Measurements from ENCODE around the gene ANKRD50. TPM values are rescaled to one million over a fixed set of nuclear protein-coding genes. Genes with fewer than 3 reads are reported as not detected.
A peak's percentile ranks its signal among the peaks of the same experiment; 100 is the strongest.

The ANKRD50 gene, protein sequence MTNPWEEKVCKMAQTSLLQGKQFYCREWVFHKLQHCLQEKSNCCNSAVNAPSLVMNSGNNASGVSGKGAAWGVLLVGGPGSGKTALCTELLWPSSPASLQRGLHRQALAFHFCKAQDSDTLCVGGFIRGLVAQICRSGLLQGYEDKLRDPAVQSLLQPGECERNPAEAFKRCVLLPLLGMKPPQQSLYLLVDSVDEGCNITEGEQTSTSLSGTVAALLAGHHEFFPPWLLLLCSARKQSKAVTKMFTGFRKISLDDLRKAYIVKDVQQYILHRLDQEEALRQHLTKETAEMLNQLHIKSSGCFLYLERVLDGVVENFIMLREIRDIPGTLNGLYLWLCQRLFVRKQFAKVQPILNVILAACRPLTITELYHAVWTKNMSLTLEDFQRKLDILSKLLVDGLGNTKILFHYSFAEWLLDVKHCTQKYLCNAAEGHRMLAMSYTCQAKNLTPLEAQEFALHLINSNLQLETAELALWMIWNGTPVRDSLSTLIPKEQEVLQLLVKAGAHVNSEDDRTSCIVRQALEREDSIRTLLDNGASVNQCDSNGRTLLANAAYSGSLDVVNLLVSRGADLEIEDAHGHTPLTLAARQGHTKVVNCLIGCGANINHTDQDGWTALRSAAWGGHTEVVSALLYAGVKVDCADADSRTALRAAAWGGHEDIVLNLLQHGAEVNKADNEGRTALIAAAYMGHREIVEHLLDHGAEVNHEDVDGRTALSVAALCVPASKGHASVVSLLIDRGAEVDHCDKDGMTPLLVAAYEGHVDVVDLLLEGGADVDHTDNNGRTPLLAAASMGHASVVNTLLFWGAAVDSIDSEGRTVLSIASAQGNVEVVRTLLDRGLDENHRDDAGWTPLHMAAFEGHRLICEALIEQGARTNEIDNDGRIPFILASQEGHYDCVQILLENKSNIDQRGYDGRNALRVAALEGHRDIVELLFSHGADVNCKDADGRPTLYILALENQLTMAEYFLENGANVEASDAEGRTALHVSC (N-terminal part only)
- total RNA-seq (2014; rRNA removed; shearing (Covaris generic)): 9.8 and 11.8 TPM in 2 replicates
- polyA plus RNA-seq (2015; cell fraction: cytosol; rRNA removed): 5.1 and 7.7 TPM in 2 replicates
- 13.0 and 14.4 TPM in 2 replicates for polyA plus RNA-seq (2015; cell fraction: nucleus; rRNA removed)

DNA sequence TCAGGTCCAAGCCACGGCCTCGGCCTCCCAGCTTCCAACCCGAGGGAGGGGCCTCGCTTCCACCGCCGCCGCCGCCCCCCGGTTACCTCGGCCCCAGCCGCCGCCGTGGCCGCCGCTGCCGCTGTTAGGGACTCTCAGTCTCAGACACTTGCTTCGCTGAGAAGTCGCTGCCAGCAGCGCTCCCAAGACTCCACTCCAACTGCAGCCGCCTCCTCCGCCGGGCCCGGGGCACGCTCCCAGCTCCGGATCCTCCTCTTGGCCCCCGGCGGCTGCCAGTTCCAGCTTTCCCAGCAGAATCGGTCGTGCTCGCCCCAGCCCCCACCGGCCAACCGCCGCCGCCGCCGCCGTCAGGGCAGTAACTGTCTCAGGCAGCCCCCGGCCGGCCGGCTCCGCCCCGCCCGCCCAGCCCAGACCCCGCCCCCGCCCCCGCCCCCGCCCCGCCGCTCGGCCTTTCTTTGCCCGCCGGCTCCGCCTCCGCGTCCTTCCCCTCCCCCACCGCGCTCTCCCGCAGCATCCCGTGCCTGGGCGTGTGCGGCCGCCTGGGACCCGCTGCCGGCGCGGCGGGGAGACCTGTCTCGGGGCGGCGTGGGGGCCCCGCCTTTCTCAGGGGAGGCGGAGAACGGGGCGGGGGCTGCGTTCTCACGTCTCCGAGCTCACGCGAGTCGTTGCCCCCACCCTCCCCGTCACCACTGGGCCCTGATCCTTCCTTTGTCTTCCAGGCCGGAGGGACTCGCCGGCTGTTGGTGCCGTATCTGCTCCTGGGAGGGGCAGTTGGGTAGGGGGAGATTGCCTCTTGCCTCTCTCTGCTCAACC is at the start of gene ANKRD50:
TSS of gene ANKRD50 (minus strand) at position 361 of the 813 bp plus-strand sequence. CDS start 2,221 bp downstream, outside the sequence.
- peak; percentile 90 for DNase-seq (ENCODE audit: low read depth)

DNA sequence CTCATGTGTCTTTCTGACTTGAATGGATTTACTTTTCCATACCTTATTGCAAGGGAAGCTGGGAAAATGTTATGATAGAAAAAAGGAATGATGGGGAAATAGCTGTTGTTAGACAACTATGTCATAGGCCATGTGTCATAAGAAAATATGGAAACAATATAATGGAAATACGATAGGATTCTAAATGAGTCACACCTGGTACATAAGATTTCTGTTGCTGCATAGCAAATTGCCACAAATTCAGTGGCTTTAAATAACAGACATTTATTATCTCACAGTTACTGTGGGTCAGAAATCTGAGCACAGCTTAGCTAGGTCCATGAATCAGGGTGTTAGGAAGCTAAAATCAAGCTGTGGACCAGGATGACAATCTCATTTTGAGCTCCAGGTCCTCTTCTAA is 44.6 kb upstream of the ANKRD50 start:
- DNase-seq (ENCODE audit: low read depth): peak; percentile 25

DNA sequence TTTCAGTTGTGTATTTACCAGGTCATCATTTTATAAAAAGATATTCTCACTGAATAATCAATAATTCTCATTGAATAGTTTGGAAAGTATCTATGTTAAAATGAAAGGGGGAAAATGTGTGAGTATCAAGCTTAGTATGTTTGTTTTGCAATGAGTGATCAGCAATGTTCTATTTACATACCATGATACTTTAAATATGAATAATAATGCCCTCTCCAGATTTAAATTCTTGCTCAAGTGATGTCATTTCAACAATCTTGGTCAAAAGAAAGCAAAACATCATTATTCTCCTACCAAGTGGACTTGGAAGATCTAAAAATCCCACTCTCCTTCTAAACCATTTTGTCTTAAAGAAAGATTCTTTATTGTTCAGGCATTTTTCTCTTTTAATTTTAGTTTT is 42.1 kb upstream of the ANKRD50 start:
- no peak for DNase-seq (ENCODE audit: low read depth)

DNA sequence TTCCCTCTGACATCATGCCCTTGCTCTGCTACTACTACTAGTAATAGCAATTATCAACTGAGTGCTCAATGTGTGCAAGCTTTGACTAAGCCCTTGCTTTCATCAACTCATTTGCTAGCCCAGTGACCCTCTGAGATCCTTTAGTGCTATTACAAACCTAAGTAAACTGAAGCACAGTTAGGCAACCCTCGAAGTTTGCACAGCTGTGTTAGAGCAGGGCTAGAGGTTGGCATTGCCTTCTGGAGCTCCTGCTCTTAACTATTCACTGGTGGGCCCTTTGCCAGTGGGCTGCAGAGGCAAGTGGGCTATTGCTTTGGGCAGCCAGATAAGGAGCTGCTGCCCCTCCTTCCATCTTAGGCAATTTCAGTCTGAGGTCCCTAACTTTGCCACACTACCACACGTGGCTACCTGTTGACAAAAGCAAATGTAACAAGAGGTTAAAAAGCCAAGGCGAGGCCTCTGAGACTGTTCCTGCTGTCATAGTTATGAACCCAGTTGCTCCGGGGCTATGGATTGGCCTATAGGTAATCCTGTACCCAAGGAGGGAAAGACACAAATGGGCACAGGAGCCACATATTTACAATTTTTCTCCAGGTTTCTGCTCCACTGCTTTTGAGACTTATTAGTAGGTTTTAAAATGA is 41.5 kb upstream of the ANKRD50 start:
- DNase-seq (ENCODE audit: low read depth): no peak

DNA sequence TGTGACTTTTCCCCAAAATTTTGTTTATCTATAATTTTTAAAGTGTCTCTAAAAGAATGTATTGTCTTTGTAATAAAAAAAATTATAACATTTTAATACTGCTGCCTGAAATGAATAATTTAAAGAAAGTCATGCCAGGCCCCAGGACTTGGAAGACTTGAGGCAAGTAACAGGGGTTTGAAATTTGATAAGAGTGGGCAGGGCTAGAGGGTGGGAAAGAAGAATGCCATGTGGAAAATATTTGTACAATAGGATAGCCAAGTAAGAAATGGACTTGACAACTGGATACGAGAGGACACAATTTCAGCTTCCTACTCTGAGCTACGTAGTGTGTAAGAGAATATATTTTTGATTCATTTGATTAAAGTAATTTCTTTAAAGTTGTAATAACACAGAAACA is 36.9 kb upstream of the ANKRD50 start:
- no peak for DNase-seq (ENCODE audit: low read depth)

DNA sequence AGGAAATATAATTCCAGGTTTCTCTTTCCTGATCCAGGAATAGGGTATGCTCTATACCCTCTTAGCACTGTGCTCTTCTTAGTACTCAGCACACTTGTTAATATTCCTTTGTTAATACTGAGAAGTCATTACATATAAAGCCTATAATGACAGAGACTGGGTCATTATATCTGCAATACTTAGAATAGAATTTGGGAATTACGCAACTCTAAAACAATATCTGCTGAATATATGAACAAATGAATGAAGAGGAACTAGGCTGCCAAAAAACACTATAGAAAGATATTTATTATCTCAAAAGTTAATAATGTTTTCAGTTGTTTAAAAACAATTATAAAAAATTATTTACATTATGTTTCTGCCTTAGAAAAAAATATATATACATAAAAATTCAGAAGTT is 36.4 kb upstream of the ANKRD50 start:
- DNase-seq (ENCODE audit: low read depth): no peak

DNA sequence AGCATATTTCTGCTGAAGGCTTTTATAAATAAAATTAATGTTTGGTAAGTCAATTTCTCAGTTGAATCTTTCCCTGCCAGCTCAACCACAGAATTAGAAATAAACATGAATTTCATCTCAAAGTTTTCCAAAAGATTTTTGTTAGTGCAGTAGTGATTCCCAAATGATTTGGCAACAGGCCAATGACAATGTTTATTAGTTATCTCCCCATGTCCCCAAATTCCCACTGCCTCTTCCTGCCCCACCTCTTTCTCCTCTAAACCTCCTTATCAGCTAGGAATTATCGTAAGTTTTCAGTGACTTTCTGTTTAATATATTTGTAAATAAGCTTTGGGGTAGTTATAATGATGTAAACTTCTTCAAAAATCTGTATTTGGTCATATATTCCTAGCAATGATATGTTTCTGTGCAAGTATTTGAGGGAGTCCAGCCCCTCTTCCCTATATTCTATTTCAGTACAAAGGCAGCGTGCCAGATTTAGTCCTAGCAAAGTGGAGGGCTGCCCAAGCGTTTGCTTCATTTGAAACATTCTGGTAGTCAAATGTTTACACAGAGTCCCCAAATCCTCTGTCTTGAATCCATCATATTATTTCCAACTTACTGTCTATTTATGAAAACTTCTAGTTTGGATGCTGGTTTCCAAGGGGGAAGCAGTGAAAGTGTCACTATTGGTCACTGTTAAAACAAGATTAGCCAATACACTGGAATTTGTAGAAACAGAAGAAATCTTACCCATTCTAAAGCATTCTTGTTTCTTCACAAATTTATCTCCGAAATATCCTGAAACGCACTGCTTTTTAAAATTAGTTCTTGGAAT is 33.7 kb upstream of the ANKRD50 start:
- no peak for DNase-seq (ENCODE audit: low read depth)

DNA sequence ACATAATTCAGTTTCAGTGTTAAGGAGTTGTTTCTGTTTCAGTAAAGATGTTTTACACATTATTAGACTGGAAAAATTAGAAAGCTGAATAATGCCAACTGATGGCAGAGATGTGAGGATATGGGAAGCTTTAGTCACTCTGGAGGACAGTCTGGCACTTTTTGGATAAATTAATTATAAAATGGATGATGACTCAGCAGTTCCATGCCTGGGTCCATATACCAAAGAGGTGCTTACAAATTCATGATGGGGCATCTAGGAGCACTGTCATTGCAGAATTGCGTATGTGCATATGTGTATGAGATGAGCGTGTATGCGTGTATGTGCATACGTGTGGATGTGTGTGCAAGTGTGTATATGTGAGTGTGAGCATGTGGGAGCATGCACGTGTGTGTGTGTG is 31.2 kb upstream of the ANKRD50 start:
- DNase-seq (ENCODE audit: low read depth): no peak

DNA sequence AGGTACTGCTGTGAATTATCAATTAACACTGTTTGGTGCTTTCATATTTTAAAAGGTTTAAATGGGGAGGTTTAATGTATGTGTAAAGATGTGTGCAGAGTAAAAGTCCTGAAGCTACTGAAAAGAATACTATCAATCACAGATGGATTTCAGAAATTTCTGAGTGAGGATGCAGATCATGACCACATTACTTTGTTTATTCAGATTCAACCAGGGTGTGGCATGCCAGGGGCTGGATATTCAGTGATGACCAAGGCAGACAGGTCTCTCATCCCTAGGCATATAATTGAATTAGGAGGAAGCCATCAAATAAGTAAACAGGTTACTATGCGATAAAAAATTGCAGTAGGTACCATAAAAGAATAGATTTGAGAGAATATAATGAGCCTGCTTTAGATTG is 28.0 kb upstream of the ANKRD50 start:
- no peak for DNase-seq (ENCODE audit: low read depth)

DNA sequence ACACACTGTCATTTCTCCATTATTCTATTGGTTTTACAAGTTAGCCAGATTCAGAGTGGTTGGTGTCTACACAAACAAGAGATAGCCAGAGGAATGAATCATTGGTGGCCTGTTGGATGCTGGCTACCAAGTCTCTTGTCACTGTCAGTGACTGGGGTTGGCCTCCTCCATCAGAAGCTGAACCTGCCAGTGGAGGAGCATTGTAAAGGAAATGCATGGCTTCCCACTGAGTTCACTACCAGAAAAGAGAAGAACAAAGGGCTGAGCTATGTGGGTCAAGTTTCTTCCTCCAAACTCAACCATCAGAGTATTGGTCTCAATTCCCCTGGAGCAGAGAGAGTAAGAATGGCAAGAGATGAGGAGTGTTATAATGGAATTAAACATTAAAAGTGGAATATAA is 26.5 kb upstream of the ANKRD50 start:
- no peak for DNase-seq (ENCODE audit: low read depth)

DNA sequence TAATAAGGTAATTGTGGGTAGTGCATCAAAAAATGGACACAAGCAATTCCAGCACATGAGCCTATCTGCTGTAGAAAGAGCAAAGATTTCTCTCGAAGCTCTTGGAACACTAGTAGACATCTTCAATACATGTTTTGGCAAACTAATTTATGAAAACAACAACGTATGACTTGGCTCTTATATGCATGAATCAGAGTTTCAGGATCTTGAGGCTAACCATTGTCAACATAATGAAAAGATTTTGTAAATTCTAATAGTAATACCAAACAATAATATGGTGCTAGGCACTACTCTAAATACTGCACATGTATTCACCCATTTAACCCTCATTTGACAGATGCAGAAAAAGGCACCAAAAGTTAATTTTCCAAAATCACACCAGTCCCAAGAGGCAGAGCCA is 25.1 kb upstream of the ANKRD50 start:
- no peak for DNase-seq (ENCODE audit: low read depth)

DNA sequence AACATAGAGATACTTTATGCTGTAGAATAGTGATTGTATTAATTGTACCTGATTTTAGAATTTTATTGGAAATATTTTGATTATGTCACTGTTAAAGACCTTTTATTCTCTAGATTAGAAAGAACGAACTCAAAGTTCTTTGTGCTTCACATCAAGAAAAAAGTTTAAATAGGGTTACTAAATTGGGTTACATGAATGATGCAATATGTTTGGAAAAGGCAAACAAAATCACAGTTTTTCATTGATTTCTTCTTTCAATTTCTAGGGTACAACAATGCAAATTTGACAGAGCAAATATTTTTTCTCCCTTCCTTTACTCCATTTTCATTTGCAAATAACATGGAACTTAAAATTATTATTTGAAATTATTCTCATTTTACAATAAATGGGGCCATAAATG is 24.0 kb upstream of the ANKRD50 start:
- DNase-seq (ENCODE audit: low read depth): no peak

DNA sequence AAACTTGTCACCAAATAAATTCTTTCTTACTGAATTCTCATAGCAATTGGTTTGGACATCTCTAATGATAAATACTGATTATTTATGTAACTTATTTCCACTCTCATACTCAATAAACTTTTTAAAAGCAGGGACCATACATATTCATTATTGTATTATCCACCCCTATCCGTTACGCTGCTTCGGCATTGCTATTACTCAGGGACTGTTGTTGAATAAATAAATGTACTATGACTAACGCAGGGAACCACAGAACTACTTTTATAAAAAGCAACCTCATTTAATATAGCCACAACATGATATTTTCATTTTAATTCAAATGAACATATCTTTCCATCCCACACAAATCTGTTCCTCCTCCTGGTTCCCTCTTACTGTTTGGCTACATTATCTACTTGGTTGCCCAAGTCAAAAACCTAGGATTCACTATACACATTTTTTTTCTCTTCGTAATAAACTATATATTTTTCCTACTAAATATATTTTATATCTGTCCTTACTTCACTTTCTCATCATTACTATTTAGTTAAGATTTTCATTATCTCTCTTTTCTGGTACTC is 14.9 kb upstream of the ANKRD50 start:
- DNase-seq (ENCODE audit: low read depth): no peak

DNA sequence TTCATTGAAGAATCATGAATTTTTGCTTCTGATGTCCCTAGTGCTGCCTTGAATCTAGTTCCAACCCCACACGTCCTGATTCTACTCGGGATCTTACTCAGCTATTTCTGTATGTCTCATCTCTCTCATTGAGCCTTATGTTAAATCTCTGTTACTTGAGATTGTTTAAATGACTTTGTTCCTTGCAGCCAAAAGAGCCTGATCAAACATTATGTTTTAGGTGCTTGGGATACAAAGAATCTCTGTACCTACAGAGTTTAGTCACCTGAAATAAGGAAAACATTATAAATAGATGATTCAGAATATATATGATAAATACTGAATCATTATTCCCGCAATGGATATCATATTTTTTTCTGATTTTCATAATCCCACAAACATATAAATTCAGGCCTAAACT is 13.7 kb upstream of the ANKRD50 start:
- DNase-seq (ENCODE audit: low read depth): no peak

DNA sequence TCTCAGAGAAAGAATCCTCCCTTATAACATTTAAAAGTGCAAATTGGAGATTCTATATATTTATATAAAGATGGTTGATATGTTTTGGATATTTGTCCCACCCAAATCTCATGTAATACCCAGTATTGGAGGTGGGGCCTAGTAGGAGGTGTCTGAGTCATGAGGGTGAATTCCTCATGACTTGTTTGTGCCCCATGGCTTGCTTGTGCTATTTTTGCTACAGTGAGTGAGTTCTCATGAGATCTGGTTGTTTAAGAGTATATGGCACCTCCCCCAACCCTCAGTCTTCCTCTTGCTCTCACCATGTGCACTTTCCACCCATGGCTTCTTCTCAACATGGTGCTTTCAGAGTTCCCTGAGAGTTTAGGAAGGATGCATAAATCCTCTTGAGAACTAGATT is 9.5 kb upstream of the ANKRD50 start:
- DNase-seq (ENCODE audit: low read depth): peak; percentile 58

DNA sequence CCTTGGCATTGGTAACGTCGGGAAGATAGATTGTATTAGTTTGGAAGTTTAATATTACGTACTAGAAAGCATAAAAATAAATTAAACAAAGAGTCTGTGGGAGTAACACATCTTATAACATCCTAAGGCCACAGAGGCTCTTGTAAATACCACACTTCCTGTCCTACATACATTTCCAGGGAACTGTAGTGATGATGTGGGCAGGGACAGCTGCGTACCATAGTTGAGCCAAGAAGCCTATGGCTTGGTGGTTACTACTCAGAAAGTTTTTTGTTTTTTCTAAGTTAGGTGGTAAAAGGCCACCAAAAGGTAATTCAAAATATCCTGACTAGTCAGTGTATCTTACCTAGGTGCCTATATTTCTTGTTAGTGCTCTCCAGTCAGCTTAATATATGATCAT is 4.6 kb upstream of the ANKRD50 start:
- no peak for DNase-seq (ENCODE audit: low read depth)

DNA sequence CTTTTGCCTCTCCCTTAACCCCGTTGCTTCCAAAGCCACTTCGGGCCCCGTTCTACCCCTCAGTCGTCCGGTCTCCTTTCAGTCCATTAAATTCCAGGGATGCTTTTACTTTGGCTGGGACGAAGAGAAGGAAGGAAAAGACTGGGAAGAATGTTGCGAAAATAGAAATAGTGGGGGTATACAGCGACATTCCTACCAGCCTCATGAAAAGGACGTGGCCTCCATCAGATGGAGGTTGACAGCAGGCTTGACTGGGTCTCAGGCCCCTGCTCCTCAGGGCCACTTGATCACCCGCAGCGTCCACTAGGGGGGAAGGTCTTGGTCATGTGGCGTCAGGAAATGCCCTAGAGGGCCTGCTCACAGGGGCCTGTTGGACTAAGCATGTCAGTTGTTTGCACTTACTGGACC is 657 bp upstream of the ANKRD50 start:
- peak; percentile 75 for DNase-seq (ENCODE audit: low read depth)

DNA sequence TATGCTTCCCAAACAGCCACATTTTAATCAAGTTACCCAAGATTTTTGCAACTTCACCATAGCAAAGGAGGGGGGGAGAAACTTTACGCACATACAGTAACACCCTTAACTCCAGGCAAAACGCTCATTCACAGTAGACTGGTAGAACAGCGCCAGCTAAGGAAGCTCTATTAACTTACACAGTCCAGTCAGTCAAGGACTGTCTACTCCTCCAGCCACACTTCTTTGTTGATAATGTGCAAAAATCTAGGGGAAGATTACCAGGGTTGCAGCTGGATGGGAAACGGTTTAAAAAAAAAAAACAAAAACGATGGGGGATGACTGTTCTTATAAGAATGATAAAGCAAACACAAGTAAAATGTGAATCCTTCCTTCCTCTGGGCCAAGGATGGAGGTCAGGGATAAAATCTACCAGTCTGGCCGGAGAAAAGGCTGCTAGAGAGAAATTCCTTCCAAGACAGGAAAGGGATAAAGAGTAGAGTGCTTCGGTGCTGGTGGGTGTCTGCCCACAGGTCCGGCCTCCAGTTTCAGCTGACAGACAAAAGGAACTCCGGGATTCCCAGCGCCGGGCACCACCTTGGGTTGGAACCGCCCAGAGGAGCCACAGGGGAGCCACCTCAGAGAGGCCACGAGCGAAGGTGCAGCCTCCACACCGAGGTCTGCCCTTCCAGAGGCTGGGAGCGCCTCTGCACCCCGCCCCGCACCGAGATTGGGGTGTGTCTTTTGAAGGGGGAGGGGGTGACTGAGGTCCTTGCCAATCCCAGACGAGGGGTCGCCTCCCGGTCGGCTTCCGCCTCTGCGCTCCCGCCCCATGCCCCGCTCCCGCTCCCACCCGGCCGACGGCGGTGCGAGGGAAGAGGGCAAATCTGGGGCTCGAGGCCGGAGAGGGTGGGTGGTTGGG is 811 bp downstream of the ANKRD50 start:
- peak; percentile 80 for DNase-seq (ENCODE audit: low read depth)
